Fibroblast of lung (primary cell): ENCODE measurements around the gene OR3A3.

Source experiments
- EZH2 ChIP-seq: IDR thresholded peaks from 2 replicates; pipeline ENCODE4 v1.5.1; 2012; ENCODE audit warnings: low read length, control low read depth, mild to moderate bottlenecking; ENCODE audit errors: missing control alignments
- TF ChIP-seq, protein P1 (sequence below), 2 donors: IDR thresholded peaks in 1 of 2; conservative IDR thresholded peaks in 1 of 2; 1 replicate in 1 of 2; 2 replicates in 1 of 2; pipeline ENCODE4 v1.5.1; 2011 to 2012; ENCODE audit warnings: low read length in 2 of 2, control low read depth in 1 of 2, inconsistent platforms in 1 of 2, low read depth in 1 of 2, mild to moderate bottlenecking in 1 of 2

DNA sequence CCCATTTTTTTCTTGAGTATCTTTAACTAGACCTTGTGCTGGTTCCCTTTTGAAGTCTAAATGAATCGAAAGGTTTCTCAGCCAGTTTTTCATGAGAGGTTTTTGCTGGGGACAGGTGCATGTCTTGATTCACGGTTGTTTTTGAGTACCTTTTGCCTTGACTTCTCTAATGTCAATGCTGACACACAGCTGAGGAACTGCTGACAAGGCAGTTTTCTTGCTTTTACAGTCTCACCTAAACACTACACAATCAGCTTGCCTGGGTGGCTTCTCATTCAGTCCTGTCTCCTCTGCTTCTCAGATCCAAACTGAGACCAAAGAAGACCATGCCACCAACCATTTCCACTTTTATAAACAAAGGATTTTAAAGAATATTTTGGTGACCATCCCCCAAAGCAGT is 7.1 kb downstream of the OR3A3 start:
- TF ChIP-seq, protein P1, sequence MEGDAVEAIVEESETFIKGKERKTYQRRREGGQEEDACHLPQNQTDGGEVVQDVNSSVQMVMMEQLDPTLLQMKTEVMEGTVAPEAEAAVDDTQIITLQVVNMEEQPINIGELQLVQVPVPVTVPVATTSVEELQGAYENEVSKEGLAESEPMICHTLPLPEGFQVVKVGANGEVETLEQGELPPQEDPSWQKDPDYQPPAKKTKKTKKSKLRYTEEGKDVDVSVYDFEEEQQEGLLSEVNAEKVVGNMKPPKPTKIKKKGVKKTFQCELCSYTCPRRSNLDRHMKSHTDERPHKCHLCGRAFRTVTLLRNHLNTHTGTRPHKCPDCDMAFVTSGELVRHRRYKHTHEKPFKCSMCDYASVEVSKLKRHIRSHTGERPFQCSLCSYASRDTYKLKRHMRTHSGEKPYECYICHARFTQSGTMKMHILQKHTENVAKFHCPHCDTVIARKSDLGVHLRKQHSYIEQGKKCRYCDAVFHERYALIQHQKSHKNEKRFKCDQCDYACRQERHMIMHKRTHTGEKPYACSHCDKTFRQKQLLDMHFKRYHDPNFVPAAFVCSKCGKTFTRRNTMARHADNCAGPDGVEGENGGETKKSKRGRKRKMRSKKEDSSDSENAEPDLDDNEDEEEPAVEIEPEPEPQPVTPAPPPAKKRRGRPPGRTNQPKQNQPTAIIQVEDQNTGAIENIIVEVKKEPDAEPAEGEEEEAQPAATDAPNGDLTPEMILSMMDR (conservative IDR thresholded peaks at IDR 0.05 in 1 of 2, IDR thresholded peaks at IDR 0.05 in 1 of 2; ENCODE audit: low read depth in 1 of 2, low read length in 2 of 2) = no peak
- no peak for TF ChIP-seq EZH2
